HG03565 (cell line): Measurements from ENCODE around the gene PBXIP1.
A peak's percentile ranks its signal among the peaks of the same experiment; 100 is the strongest.

Source experiments
- ATAC-seq: cut with Tn5 transposase; IDR thresholded peaks from one replicate; pipeline ENCODE4 v1.9.1; 2021; ENCODE audit warnings: mild to moderate bottlenecking, moderate library complexity; ENCODE audit not compliant: unreplicated experiment

Gene PBXIP1

DNA sequence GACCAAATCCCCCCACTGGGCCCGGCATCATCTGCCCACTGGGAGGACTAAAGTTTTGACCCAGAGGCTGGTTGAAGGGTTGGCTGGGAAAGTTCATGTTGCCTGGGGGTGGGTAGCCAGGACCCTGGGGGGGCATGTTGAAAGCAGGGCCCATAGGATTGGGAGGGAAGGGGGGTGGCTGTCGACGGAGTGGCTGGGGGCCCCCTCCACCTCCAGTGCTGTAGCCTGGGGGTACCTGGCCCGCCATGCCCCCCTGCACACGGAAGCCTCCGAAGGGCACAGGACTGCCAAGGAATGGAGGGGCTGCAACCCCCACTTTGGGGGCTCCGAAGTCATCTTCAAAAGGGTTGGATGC lies 3.5 kb upstream of the PBXIP1 start:
- ATAC-seq: no peak

DNA sequence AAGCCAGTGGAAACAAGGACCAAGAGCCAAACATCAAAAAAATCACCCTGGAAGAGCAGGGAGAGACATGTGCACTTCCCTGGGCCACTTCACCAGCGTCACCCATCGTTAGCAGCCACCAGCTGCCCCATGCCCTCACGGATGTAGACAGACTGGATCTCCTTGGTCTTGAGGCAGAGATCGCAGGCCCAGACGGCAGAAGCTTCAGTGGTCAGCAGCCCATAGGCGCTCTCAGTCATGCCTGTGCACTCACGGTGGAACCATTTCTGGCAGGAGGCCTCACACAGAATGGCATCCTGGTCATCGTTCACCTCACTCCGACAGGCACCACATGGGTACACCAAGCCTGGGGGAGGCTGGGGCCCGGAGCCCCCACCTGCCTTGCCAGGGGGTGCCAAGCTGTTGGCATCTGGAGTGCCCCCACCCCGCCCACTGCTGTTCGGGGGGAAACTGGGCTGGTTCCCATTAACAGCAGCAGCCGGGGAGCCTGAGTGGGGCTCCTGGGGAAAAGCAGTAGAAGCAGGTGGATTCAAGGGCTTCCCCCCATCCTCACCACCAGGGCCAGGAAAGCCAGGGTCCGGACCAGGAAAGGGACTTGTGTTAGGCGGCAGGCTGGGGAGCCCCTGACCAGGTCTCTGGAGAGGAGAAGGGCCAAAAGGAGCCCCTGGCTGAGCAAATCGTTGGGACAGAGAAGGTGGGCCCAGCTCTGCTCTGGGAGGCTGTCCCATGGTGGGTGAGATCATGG lies 3.0 kb upstream of the PBXIP1 start:
- ATAC-seq: no peak

DNA sequence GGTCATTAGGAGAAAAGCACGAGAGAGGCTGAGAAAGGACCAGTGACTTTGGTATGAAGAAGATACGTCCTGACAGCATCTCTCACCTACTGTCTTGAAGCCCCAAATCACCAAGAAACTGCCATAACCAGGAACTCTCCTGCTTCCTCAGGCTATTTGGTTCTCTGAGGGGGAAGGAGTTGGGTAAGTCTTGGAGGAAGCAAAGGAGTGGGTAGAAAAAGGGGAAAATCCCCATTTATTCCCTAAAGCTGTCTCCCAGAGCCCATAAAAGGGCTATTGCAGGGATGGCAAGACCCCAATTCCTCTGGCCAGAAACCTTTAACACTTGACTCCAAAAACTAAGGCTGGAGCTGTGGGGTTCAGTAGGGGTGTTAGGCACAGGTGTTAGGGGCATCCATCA lies 2.1 kb upstream of the PBXIP1 start:
- ATAC-seq: no peak

DNA sequence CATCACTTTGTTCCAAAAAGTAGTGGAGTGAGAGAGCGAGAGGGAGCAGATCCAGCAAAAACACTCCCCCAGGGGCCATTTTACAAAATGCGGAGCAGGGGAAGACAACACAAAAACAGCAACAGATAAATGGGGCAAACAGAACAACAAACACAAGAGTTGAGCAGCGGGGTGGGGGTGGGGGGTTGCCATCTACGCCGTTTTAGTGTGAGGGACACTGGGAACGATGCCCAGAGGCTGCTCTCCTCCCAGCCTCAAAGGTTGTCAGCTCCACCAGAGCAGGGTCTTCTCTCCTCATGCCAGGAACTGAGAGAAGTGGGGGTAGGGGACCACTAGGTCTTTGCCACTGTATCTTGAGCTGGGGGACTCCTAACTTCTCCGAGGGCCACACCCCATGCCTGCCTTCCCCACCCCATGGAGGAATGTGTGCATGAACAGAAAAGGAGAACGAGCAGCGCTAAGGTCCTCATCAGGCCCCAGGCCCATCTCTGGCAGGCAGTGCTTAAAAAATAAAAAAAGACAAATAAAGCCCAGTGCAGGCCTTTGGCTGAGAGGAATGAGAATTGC lies 1.3 kb upstream of the PBXIP1 start:
- ATAC-seq: no peak

DNA sequence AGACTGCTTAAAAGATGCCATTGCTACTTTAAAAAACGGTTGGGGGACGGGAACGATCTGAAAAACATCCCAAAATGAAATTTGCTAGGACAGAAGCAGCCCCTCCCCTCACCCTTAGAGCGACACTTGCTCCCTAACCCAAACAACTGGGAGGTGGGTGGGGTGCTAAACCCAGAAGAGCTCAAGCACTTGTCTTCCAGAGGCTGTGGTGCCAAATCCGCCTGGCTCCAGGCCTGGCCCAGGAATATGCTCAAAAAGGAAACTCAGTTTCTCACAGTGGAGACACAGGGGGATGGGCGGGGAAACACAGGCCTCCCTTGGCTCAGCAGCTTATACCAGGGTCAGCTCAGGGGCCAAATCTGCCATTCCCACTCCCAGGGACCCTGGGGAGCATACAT lies 644 bp upstream of the PBXIP1 start:
- no peak for ATAC-seq

DNA sequence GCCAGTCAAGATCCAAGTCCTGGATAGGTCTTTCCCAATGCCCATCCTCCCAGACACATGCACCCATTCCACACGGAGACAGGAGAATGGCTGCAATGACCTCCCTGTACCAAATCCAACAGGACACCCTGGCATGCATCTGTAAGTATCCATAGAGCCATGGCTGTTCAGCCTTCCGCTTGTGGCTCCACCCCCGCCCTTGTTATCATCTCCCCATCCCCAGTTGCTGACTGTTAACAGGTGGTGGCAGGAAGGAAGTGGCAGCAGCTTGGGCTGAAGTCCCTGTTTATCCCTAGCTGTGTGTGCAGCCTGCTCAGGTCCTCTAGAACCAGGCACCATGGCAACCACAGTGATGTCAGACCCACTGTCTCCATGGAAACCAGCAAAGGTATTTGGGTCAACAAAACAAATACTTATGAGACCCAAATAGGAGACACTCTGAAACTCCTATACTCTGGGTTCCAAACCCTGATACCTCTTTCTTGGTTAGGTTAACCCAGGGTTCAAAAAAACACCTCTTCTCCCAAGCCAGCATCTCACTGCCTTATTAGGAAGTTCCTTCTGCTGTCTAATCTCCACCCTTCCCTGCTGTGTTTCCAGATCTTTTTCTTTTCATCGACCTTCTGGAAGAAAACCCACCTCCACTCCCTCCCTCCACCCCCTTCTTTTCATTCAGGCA lies 721 bp downstream of the PBXIP1 start:
- ATAC-seq: peak; percentile 39

DNA sequence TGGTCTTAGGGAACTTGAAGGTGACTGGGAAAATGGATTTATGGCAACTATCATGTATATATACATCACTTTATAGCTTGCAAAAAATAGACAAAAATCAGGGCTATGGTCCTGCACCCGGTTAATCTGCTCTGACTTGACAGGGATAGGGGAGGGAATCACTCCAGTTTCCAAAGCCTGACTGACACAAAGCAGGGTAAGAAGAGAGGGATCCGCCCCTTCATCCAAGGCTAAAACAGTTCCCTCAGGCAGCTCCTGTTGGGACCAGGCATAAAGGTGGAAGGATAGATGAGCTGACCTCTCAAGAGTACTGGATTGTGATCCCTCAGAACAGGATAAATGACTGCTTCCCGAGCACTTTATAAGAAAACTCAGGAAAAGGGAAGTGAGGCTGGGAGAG lies 1.4 kb downstream of the PBXIP1 start:
- no peak for ATAC-seq

DNA sequence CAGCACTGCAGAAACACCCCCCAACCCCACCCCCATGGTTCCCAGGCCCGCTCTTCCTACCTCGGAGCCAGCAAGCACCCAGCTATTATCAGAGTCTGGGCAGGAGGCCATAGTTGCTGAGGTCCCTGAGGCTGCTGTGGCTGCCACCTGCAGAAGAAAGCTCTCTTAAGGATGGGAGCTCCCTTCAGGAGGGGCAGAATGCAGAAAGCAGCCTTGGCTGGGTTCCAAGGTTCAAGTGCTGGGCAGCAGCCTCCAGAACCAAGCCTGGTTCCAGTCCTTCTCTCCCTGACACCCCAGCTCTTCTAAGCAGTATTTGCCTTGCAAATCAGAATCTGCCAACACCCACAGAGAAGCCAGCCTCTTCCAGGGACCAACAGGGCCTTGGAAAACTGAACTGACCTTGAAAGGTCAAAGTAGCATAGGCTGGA lies 2.3 kb downstream of the PBXIP1 start:
- ATAC-seq: no peak

DNA sequence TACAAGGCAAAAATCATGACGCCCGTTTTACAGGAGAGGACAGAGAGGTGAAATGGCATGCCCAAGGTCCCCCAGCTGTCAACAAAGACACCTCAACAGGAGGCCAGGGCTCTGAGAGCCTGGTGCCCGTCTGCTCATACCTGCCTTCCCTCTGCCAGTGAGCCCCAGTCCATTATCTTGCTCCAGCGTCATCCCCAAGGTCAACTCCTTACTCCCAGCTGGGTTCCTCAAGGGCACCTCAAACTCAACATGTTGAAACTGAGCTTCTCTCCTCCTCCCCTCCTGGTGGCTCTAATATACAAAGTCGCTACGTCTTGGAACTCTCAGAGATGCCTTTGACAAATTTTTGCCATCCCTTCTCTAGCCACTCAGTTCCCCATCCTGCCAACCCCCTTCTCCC lies 3.2 kb downstream of the PBXIP1 start:
- ATAC-seq: no peak

DNA sequence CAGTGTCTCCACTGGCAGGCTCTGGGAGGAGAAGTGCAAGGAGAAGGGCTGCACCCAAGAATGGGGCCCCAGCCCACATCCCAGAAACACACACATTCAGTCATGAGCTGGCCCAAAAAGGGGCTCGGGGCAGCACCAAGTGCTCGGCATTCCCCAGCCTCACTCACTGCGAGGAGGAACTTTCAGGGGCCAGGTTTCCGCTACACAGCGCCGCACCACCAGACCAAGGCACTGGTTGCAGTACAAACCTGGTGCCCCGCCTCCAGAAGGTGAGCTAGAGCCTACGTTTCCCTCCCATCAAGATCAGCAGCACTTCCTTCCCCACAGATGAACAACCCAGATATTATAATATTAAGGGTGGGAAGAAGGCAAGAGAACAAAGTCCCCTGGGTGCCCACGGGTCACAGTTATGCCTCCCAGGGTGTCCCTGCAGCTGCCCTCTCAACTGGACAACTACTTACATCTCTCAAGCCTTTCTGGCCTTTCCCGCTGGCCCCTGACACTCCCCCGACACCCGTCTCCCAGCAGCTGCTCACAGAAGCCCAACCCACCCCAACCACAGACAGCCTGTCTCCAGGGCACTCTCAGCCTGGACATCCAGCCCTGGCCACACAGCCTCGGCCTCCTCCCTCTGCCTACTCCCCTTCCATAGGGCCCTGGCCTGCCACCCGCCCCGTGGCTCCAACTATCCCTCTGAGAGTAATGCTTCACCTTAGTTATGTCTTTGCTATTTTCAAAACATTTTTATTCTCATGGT lies 3.8 kb downstream of the PBXIP1 start:
- ATAC-seq: no peak

DNA sequence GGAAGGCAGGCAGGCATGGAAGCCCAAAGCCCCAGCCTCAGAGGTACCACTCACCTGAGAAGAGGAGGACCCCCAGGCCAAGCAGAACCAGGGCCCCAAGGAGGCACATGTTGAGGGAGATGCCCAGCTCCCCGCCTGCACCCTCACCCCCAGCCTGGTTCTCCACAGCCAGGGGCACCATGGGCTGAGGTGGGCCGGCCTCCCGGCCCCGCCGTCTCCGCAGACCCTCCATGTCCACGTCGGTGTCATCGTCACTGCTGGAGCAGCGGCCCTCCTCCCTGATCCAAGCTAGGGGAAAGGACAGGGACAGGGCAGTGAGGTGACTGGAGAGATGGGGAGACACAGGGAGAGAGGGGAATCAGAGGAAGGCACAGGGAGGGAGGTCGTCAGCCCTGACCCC lies 7.8 kb downstream of the PBXIP1 start:
- no peak for ATAC-seq

DNA sequence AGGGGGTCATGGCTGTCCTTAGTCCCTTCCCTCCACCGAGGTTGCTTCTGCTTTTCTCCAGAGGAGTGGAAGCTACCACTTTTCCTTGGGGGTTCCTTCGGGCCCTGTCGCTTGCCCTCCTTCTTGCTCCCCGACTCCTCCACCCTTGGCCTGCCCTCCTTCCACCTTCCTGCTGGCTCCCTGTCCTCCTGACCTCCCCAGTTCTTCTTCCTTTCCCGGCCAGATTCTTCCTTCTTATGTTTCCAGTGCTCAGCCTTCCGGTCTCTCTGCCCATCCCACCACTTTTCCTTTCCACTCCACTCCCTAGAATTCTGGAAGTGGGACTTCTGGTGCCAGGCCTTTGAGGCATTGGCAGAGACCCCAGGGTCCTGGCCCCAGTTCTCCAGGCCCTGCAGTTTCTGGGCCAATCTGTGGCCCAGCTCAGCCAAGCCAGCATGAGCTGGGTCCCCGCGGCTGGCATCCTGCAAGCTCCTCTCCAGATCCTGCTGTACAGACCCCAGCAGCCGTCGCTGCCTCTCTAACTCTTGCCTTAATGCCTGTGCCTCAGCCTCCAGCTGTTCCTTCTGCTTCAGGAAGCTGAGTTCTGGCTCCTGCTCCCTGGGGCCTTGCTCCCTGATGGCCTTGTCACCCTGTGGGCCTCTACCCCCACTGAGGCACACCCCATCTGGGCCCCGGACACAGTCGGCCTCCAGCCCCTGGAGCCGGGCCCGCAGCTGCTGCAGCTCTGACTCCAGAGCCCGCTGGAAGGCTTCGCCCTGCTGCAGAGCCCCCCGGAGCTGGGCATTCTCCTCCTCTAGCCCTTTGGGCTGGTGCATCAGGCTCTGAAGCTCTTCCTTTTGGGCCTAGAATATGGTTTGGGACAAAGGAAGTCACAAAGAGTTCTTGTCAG lies 9.7 kb downstream of the PBXIP1 start:
- ATAC-seq: no peak

DNA sequence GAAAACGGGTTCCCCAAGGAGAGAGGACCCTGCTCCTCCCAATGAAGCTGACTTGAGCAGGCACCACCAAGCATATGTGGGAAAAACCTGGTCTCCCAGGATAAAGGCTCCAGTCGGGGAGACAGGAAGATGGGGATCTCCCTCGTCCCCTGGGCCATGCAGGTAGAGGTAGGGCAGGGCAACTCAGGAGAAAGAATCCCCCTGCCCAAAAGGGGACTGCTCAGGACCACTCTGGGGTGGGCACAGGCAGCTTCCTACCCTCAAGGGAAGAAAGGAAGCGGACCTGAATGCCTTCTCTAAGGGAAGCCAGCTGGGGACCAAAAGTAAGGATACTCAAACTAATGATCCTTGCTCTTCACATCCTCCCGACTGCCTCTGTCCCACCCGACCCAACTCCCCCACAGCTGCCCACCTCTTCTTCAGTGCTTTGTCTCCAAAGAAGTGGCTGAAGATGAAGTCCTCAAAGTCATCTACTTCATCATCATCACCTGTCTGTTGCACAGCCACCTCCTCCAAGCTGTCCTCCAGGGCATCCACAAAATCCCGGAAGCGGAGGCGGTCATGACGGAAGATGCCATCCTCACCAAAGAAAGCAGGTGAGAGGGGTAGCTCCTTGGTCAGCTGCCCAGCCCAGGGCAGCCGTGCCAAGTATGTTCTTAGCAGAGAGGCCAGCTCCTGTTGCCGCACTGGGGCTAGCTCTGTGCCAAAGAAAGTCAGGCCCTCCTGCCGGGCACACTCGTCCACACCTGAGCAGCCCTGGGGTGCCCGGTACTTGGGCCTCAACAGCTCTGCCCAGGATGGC lies 10.5 kb downstream of the PBXIP1 start:
- ATAC-seq: no peak

DNA sequence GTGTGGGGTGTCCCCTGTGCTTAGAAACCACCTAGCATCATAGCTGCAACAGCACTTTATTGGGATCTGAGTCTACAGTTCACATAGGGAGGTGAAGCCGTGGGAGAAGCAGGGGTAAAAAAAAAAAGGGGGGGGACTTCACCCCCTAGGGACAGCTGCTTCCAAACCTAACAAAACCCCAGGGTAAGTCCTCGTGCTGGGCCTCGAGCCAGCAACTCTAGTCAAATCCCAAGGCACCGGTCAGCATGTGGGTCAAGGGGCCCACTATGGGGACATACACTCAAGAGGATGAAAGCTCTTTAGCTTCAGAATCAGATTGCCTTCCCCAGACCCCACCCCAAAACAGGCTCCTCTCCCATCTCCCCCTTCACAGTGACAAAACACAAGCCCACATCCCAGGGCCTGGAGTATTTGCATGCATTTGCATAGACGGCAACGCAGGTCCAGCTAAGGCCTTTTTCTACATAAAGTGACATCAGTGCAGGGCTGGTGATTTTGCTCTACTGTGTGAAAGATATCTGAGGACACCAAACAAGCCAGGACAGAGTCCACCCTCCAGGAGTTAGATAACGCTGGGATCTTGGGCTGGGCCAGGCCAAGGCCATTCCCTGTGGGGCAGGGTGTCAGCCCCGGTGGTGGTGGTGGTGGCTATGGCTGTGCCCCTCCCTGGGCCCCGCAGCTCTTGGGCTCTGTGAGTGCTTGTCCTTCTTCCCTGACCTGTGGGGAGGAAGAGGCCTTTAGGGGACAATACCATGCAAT lies 11.3 kb downstream of the PBXIP1 start:
- no peak for ATAC-seq

DNA sequence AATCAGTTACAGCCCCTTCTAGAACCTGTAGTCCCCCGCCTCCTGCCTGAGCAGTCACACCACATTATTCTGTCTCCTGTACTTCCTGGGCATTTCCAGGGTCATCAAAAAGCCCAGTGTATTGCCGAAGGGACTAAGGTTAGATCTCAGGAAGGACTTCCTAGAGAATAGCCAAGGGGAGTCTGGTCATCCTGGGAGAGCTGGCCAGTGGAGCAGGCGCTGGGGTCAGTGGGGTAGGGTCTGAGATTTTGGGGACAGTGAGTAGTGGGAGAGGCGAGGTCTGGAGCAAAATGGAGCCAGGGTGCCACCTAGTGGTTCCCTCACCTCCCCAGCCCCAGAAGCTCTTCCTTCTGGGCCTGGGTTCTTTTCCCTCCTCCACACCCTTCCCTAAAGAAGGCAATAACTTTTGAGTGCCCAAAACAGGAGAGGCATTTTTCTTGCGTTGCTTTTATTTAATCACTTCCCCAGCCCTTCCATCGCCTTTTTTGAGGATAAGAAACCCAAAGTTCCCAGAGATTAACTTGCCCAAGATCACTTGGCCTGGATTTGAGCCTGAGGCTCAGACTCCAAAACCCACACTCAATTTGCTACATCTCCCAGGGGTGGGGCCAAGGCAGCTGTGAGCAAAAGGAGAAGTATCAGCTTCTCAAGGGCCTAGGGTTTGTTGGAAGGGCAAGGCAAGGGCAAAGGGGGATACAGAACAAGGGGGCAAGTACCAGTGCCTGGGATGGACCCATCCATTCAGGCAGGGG lies 12.1 kb downstream of the PBXIP1 start:
- ATAC-seq: no peak

DNA sequence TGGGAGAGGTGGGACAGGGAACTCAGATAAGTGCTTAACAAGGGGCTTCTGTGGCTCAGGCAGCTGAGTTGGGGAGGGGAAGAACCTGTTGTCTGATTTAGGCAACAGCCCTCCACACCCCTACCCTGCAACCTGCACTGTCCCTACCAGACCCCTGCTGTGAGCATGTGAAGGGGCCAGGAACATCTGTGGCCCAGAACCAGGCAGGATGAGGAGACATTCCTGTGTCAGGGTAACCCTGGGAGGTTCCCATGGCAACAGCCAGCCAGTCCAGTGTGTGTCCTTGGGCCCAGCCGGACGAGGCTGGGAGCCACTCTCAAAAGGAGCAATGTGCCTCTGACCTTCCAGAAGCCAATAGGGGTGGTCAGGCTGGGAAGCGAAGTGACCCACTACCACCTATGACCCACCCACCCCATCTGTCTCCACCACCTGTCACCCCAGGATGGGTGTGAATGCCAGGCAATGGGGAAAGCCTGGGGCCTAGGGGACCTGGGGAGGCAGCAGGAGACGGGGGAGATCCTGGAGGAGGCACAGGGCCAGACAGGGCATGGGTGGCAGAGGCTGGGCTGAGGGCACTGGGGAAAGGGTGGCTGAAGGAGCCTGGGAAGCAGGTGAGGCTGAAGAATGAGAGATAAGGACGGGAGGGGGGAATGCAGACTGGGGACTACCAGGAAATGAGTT lies 14.4 kb downstream of the PBXIP1 start:
- ATAC-seq: no peak

DNA sequence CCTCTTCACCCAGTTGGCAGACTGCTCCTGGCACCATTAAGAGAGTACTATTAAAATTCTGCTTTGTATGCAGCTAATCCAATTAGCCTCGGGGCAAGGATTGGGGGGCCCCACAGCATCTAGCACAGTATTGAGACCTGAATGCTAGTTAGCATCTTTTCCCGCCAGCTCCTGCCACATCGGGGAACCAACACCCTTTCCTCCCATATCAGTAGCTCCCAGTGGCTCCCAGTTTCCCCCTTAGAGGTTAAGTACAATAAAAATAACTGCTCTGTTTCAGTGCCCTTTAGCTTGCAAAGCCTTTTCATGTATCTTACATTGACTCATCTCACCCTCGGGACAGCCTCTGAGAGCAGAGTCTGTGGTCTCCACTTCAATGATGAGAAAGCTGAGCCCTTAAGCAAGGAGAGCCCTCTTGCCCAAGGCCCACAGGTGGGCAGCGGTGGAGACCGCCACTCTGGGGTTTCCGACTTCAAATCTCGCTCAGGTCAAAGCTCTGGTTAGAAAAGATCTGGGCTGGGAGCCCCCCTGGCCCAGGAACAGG lies 15.2 kb downstream of the PBXIP1 start:
- ATAC-seq: no peak

DNA sequence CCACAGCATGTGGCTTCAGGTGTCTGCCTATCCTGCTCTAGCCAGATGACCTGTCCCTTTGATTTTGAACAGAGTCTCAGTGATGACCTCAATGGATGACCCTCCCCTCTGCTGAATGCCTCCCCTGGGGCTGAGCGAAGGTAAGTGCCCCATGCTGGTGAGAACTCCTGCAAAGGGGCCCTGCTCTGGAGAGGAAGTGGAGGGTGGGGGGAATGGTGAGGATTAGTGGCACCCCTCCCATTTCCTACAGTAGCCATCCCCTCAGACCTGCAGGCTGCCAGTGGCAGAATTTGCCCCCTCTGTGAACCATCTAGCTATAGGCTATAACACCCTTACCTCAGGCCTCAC lies 15.7 kb downstream of the PBXIP1 start:
- no peak for ATAC-seq
